Transverse colon (tissue), 4 donors: ENCODE results near the gene ZNF248. TPM values are rescaled to one million over a fixed set of nuclear protein-coding genes. Genes with fewer than 3 reads are reported as not detected.

Source experiments
- DNase-seq: peaks from one replicate; pipeline ENCODE4 v3.0.0-alpha.2; 2019
- H3K27ac ChIP-seq, 4 donors: fragments of 200-600 bp; sonication (generic); 2 replicates each; pipeline ENCODE4 v1.5.1; 2016 to 2018; ENCODE audit warnings: inconsistent platforms in 4 of 4
- H3K27me3 ChIP-seq: fragments of 200-600 bp; sonication (generic); 2 replicates; pipeline ENCODE4 v1.5.1; 2017; ENCODE audit warnings: inconsistent platforms
- H3K36me3 ChIP-seq, 4 donors: fragments of 200-600 bp; sonication (generic); 2 replicates each; pipeline ENCODE4 v1.5.1; 2017 to 2019; ENCODE audit warnings: inconsistent platforms in 4 of 4
- H3K4me1 ChIP-seq, 4 donors: fragments of 200-600 bp; sonication (generic); 2 replicates each; pipeline ENCODE4 v1.5.1; 2017 to 2020; ENCODE audit warnings: inconsistent platforms in 4 of 4
- H3K4me3 ChIP-seq, 4 donors: fragments of 200-600 bp; sonication (generic); 1 replicate in 1 of 4; 2 replicates in 3 of 4; pipeline versions ENCODE4 v1.5.1 to v1.6.1; 2017 to 2019; ENCODE audit warnings: inconsistent platforms in 4 of 4
- H3K9me3 ChIP-seq, 2 donors: fragments of 200-600 bp; sonication (generic); 2 replicates each; pipeline ENCODE4 v1.5.1; 2017 to 2019; ENCODE audit warnings: inconsistent platforms in 2 of 2
- EP300 ChIP-seq: sonication (generic); formaldehyde crosslinking; IDR thresholded peaks from one replicate; pipeline ENCODE4 v1.6.1; 2017; ENCODE audit warnings: antibody characterized with exemption, low read depth
- POLR2A ChIP-seq: fragments of 450-650 bp; IDR thresholded peaks from one replicate; pipeline ENCODE4 v1.6.1; 2016; ENCODE audit warnings: antibody characterized with exemption, mild to moderate bottlenecking, moderate library complexity
- POLR2AphosphoS5 ChIP-seq, 3 donors: sonication (generic); formaldehyde crosslinking; IDR thresholded peaks; one replicate each; pipeline ENCODE4 v1.6.1; 2016; ENCODE audit warnings: antibody characterized with exemption in 3 of 3
- WGBS, 2 donors: methylation state at CpG; one replicate each; pipeline ENCODE4 v1.1.5; 2018; ENCODE audit warnings: low coverage in 1 of 2; 5-methylcytosine and 5-hydroxymethylcytosine counted together
- in situ Hi-C, 4 donors: fragments of 200-750 bp; cut with MboI; loops; one replicate each; pipeline versions ENCODE4 v1.15.0 to v1.15.1; 2017; ENCODE audit warnings: low sequenced_read_pairs in 3 of 4, low pct_ligation_motif_present in 1 of 4, low pct_unique_long_range_greater_than_20kb in 1 of 4
- intact Hi-C: fragments of 100-400 bp; cut with DNase I; formaldehyde crosslinking; loops from one replicate; pipeline ENCODE4 v1.15.1; 2023; ENCODE audit warnings: low total_unique reads
- total RNA-seq, 4 donors: library from RNA; depleted of rRNA; stranded (reverse); fragments of >200 nt; gene quantifications; one replicate each; pipeline ENCODE4 v1.1.0, GENCODE V29; 2016
- TF ChIP-seq, protein P1 (sequence below), 5 experiments: fragments of 200-600 bp in 3 of 5; fragments of 450-650 bp in 2 of 5; sonication (generic) in 3 of 5; IDR thresholded peaks; 1 replicate in 2 of 5; 2 replicates in 3 of 5; pipeline ENCODE4 v1.5.1; 2016 to 2017; ENCODE audit warnings: antibody characterized with exemption in 5 of 5, inconsistent platforms in 3 of 5, mild to moderate bottlenecking in 2 of 5, moderate library complexity in 1 of 5

ZNF248 gene
- 10 to 100 TPM; 13.8 to 24.7 (median 19.1) TPM for total RNA-seq

GRCh38 chr10:37857287-37858211 is at the start of gene ZNF248:
TSS of gene ZNF248 (minus strand) at chr10:37857610. CDS start at chr10:37856310, 1,300 bp downstream.
- H3K27ac ChIP-seq: peak within 1 kb of the TSS; percentile 98 to 100 (median 100)

GRCh38 chr10:37906382-37906781 is 49.0 kb upstream of the ZNF248 start:
- 30 to 45% methylated on average over 1 to 2 of the region's 2 CpGs for WGBS, 2 donors
- DNase-seq: no peak
- Histone ChIP-seq H3K27ac (no peak overlapping the region), H3K4me3 (no peak overlapping the region), H3K4me1 (no peaks in the 10 kb centered on the region), H3K36me3 (no peaks in the 10 kb centered on the region), H3K27me3 (no peaks in the 10 kb centered on the region), H3K9me3 (no peaks in the 10 kb centered on the region)
- in situ Hi-C loops: no loop called here
- TF ChIP-seq, protein P1, sequence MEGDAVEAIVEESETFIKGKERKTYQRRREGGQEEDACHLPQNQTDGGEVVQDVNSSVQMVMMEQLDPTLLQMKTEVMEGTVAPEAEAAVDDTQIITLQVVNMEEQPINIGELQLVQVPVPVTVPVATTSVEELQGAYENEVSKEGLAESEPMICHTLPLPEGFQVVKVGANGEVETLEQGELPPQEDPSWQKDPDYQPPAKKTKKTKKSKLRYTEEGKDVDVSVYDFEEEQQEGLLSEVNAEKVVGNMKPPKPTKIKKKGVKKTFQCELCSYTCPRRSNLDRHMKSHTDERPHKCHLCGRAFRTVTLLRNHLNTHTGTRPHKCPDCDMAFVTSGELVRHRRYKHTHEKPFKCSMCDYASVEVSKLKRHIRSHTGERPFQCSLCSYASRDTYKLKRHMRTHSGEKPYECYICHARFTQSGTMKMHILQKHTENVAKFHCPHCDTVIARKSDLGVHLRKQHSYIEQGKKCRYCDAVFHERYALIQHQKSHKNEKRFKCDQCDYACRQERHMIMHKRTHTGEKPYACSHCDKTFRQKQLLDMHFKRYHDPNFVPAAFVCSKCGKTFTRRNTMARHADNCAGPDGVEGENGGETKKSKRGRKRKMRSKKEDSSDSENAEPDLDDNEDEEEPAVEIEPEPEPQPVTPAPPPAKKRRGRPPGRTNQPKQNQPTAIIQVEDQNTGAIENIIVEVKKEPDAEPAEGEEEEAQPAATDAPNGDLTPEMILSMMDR (IDR thresholded peaks at IDR 0.05): no peak
- no peak for TF ChIP-seq POLR2A
- TF ChIP-seq EP300: no peak
- no peak for TF ChIP-seq POLR2AphosphoS5 (IDR thresholded peaks at IDR 0.05)
- intact Hi-C loops: no loop called here

More at GRCh38 chr10:37857287-37858211, at the start of gene ZNF248:
- in situ Hi-C loops: loop anchor here in 2 of 4 donors (25.0 kb wide), 2 partner anchors 155 to 230 kb away; partner anchors contain the start of genes ZNF33A (in 1 of the 2) and ZNF37A (in 1 of the 2)
- H3K27me3 ChIP-seq: no peaks in the 10 kb centered on the region
- TF ChIP-seq POLR2AphosphoS5 (IDR thresholded peaks at IDR 0.05): peak; percentile 98 to 99 (median 99)
- TF ChIP-seq EP300: peak; percentile 77
- TF ChIP-seq POLR2A: peak; percentile 98
- TF ChIP-seq, protein P1 (IDR thresholded peaks at IDR 0.05): peak in 1 of 5 experiments; percentile 16
- intact Hi-C loops: loop anchor here (10.0 kb wide), 1 partner anchor 117 kb away; the partner anchor contains the start of gene ZNF25
- H3K4me3 ChIP-seq: peak within 1 kb of the TSS; percentile 60 to 95 (median 88)
- 2% methylated on average over 80 of the region's 81 CpGs; no CpG with 5 or more reads in 1 of the 2 donors for WGBS, 2 donors
- H3K9me3 ChIP-seq: no peaks in the 10 kb centered on the region
- H3K4me1 ChIP-seq: peaks cover 9 to 55% (median 19%) of the 10 kb centered on the region in 4 donors
- DNase-seq: peak; percentile 97
- peaks cover 0 to 5% (median 0%) of the 10 kb centered on the region in 4 donors for H3K36me3 ChIP-seq

GRCh38 chr10:37896436-37896835 is 39.0 kb upstream of the ZNF248 start:
- H3K36me3 ChIP-seq: no peaks in the 10 kb centered on the region
- no peaks in the 10 kb centered on the region for H3K27me3 ChIP-seq
- no peak for DNase-seq
- no peak overlapping the region for H3K4me3 ChIP-seq
- H3K9me3 ChIP-seq: peaks cover 23 to 35% of the 10 kb centered on the region in 2 donors
- intact Hi-C loops (no loop called here), in situ Hi-C loops (no loop called here)
- H3K27ac ChIP-seq: no peak overlapping the region
- H3K4me1 ChIP-seq: no peaks in the 10 kb centered on the region
- TF ChIP-seq POLR2AphosphoS5 (IDR thresholded peaks at IDR 0.05) (no peak), EP300 (no peak), POLR2A (no peak)
- TF ChIP-seq, protein P1 (IDR thresholded peaks at IDR 0.05): no peak

DNA sequence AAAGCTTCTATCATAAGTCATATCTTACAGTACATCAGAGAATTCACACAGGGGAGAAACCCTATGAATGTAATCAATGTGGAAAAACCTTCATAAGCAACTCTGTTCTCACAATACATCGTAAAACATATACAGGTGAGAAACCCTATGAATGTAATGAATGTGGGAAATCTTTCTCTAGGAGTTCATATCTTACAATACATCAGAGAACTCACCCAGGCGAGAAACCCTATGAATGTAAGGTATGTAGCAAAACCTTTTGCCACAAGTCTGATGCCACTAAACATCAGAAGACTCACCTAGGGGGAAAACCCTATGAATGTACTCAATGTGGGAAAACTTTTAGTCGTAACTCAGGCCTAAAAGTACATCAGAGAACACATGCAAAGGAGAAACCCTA is 38.3 kb upstream of the ZNF248 start:
- H3K4me1 ChIP-seq: no peaks in the 10 kb centered on the region
- intact Hi-C loops (no loop called here), in situ Hi-C loops (no loop called here)
- no peak overlapping the region for H3K4me3 ChIP-seq
- DNase-seq: no peak
- H3K9me3 ChIP-seq: peaks cover 24 to 42% of the 10 kb centered on the region in 2 donors
- H3K36me3 ChIP-seq: no peaks in the 10 kb centered on the region
- H3K27ac ChIP-seq: no peak overlapping the region
- TF ChIP-seq POLR2AphosphoS5 (IDR thresholded peaks at IDR 0.05) (no peak), EP300 (no peak), POLR2A (no peak)
- TF ChIP-seq, protein P1 (IDR thresholded peaks at IDR 0.05): no peak
- no peaks in the 10 kb centered on the region for H3K27me3 ChIP-seq
- WGBS, 2 donors: 76 to 87% methylated on average over 3 of the region's 3 CpGs
